ACHN (cell line): ENCODE results near the gene FEM1B.

Experiments
- DNase-seq: peaks from one replicate; pipeline ENCODE4 v3.0.0-alpha.2; 2015
- in situ Hi-C: cut with HindIII; loops from 2 replicates; pipeline ENCODE4 v1.10.0; 2017; ENCODE audit warnings: low sequenced_read_pairs, low pct_ligation_motif_present, low pct_unique_long_range_greater_than_20kb

FEM1B gene

DNA sequence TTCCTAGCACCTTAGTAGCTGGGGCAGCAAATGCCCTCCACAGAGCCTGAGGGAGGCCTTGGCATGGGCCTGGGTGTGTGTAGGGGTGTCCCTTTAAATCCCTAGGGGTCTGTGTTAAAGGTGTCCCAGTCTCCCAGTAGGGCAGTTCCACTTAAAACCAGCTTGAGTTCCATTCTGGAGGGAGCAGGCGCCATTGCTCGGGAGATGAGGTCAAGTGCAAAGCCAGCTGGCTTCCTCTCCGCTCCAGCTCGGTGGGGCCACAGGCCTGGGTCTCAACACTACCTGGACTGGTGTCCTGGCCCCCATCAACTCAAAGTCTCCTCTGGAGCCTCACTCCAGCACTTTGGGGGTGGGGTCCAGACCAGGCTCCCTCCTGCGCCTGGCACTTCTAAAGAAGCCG lies 25.2 kb downstream of the FEM1B start:
- DNase-seq: no peak
- in situ Hi-C loops: no loop called here

DNA sequence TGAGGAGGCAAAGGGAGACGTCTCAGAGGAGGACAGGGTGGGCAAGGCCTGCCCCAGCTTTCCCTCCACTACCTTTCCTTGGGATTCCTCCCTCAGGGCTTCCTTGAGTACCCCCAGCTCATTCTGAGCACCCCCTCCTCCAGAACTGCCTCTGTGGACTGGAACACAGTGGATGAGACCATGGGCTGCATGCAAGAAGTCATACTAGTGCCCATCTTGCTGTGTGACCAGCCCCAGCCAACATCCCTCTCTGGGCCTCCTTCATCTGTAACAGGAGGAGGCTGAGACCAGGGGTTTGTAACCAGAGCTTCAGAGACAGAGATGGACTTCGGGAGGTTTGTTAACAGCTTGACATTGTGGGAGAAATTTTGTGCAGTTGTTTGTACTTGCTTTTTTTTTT lies 25.6 kb downstream of the FEM1B start:
- in situ Hi-C loops: no loop called here
- DNase-seq: no peak

DNA sequence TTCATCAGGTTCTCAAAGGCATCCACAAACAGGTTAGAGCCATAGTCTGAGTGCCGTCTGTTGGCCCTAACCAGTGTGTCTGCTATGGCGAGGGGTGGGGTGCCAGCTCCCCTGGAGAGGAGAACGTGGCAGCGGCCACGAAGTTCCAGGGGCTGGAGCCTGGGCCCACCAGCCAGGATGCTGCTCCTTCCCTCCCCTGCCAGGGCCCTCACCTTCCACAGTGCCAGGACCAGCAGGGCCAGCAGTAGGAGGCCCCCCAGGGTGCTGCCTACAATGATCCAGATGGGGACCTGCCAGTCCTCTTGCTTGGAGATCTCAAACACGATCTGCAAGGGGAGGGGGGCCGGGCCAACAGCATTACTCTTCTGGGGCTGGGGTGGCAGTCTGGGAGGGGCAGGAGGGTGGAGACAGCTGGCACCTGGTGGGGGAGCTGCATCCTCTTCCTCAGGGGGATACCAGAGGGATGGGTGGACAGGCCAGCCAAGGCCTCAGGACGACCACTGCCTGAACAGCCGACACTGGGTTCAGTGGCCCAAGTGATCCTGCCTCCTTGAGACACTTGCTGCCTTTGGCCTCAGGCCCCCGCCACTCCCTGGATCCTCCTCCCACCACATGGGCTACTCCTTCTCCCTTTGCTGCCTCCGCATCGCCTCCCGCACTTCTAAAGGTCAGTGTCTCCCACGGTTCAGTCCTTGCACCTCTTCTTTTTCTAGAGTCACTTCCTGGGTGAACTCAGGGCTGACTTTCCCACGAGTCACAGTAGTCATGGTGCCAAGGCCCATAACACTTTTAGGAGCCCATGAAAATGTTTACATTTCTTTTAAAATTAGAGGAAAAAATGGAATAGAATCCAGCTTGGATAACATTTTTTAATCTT lies 26.3 kb downstream of the FEM1B start:
- peak; percentile 39 for DNase-seq
- in situ Hi-C loops: no loop called here

DNA sequence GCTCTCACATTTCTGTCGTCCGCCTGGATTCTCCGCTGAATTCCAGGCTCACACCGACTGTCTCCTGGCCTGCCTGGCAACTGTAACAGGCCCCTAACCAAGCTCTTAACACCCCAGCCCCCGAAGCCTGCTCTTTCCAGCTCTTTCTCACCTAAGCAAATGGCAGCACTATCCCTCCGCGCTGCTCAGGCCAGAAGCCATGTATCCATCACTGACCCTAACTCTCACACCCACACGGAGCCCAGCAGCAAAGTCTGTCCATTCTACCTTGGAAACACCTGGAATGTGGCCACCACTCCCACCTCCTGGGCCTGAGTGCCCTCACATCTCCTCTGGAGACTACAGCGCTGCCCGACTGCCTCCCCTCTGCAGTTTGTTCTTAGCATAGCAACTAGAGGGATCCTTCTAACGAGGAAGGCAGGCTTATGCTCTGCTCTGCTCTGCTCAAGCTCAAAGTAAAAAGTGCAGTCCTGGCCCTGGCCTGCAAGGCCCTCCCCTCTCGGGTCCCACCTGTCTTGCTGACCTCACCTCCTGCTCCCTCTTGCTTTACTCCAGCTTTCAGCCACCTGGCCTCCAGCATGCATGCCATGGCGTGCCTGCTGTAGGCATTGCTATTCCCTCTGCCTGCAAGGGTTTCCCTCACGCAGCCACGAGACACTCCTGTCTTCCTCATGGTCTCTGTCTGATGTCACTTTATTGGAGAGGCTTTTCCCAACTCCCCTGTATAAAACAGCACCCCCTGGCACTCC lies 27.2 kb downstream of the FEM1B start:
- no peak for DNase-seq
- in situ Hi-C loops: no loop called here

DNA sequence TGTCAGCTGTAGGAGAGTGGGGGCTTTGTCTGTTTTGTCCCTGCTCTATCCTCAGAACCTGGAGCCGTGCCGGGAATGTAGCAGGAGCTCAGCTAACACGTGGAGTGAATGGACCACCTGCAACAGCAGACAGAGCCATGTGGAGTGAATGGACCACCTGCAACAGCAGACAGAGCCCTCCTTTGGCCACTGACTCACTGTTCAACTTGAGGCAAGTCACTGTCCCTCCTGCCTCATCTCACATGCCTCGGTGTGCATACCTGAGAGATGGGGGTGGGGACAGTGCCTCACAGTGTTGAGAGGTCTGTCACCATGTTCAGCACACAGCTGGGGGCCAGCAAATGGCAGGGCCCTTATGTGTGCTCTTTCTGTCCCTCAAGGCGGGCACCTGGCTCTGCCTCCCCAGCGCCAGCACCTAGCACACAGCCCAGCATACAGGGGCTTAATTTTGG lies 27.9 kb downstream of the FEM1B start:
- in situ Hi-C loops: no loop called here
- DNase-seq: no peak

DNA sequence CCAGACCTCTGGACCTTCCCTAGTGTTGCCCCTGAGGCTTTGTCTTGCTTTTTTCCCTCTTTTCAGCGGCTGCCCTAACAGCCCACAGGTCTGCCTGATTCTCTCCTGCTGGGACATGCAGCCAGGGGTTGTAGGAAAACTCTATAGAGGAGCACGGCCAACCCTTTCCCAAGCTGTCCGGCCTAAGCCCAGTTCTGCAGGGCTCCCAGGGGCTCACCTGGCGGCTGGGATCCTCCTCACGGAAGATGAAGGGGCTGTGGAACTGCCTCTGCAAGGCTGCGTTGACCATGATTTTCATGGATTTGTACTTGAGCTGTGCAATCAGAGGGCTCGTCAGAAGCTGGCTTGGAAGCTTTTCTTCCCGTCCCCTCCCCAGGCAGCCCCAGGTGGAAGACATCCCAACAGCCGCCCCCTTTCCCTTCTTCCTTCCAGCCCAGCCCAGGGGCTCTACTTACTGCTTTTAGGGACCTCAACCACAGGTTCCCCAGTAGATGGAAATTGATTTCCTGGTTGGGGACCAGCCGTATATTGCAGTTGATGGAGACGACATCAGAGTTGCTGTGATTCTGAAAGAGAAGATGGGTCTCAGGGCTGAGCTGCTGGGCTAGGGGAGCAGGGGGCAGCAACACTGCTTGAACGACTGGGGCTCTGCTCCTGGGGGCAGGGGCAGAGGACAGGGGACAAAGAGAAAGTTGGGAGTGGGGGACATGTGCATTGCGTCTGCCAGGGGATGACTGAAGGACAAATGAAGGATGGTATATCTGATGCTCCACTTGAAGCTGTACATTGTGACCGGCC lies 29.8 kb downstream of the FEM1B start:
- in situ Hi-C loops: no loop called here
- DNase-seq: no peak

DNA sequence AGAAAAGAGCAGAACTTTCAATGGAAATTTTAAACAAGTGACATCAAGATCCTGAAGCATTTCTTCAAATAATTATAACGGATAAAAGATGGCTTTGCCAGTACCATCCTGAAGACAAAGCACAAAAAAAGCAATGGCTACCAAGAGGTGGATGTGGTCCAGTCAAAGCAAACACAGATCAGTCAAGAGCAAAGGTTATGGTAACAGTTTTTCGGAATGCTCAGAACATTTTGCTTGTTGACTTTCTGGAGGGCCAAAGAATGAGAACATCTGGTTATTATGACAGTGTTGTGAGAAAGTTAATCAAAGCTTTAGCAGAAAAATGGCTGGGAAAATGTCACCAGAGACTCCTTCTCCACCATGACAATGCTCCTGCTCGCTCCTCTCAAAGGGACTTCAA lies 31.5 kb downstream of the FEM1B start:
- in situ Hi-C loops: no loop called here
- no peak for DNase-seq

DNA sequence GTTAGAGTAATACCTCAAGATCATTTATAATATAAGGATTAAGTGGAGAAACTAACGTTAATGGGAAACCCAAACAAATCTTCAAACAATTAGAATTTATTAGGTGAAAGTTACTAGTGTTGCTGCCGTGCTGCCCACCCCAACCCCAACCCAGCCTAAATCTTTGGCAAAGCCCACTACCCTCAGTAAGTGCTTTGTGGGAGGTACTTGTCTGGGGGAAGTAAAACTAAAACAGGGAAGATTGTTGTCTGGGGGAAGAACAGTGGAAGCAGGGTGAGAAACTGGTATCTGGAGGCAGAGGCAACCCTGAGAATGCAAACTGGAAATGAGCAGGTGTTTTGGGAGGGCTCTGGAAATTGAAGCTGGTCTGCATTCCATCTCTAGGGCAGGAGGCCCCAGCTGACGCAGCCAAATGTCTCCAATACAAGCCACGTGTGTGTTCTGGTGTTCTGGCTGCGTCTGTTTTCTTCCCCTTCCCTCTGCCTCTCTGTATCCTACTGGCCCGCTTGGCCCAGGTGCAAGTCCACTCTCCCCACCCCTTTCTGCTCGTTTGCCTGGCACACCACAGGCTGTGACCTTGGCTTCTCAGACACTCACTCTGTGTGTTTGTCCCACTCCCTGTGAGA lies 32.7 kb downstream of the FEM1B start:
- DNase-seq: no peak
- in situ Hi-C loops: no loop called here

DNA sequence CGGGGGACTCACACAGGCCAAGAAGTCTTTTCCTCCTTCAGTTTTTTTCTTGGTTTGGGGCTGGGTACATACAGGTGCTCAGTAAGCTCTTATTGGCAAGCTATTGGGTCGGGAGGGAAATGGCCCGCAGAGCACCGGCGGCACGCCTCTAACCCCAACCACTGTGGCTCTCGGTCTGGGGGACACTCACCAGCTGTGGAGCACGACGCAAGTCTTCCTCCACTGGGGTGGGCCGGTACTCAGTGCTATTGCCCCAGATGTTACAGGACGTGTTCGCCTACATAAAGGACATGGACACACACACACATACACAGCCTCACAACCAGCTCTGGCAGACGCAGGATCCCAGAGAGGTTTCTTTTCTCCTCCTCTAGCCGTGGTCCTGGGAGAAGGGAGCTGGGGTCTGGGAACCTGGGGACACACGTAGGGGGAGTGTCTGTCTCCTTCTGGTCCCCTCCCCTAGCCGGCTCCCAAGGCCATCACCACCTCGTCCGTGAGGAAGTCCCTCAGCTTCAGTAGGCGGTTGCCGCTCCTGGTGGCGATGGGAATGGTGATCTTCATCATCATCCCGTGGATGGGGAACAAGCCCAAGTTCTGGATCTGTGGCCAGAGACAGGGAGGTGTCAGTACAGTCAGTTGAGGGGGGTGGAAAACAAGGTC lies 33.4 kb downstream of the FEM1B start:
- DNase-seq: no peak
- in situ Hi-C loops: no loop called here

DNA sequence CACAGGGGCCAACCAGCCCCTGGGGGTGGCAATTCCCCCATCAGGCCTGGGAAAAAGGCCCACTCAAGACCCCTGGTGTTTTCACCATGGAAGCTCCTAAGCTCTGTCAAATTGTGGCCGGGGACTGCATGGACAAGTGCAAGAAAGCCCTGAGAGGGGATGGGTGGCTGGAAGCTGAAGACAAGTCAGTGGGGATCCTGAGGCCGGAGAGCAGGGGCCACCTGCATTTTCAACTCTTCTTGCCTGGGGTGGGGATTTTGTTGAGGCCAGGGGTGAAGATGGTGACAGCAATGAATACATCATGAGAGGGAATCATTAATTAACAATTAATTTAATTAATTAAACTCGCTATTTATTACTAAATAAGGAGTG lies 33.9 kb downstream of the FEM1B start:
- no peak for DNase-seq
- in situ Hi-C loops: no loop called here

DNA sequence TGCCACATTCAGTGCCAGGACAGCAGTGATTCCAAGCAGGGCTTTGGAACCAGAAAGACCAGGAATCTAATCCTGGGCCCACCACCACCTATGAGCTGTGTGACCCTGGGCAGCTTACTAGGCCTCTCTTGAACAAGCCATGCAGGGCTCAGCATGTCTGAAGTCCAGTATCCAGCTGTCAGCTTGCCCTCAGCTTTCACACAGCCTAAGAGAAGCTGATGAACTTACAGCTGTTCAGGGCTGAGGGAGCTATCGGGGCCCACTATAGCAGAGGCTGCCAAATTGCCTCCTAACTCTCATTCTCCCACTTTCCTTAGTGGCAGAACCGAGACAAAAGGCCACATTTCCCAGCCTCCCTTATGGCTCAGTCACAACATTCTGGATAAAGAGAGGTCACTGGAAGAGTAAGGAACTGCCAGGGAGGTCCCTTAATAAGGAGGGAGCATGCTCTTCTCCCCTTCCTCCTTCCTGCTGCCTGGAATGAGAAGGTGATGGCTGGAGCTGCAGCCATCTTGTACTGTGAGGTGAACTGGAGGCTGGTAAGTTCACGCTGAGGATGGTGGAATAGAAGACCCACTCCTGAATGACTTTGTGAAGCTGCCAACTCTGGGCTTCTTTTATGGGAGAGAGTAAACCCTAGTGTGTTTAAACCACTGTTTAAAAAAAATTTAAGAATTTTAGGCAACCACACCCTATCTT lies 34.5 kb downstream of the FEM1B start:
- in situ Hi-C loops: no loop called here
- no peak for DNase-seq

DNA sequence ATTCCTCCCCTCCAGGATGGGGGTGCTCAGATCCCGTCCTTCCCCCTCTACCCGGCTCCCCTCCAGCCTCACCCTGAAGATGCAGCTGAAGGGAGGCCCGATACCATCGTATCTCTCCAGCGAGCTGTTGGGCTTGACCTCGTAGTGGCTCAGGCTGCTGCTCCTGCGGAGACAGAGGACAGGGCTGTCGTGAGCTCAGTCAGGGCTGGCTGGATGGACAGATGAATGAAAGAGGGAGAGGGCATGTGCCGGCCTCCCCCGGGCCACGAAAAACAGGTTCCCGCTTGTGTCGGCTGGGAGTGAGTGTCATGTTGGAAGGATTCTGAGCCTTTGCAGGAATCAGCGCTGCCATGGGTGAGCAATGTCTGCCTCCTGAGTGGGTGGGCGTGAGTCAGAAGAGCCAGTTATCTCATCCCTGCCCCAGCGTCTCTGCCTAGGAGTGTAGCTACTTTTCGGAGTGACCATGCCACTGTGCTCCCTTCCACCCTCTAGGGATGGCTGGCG lies 35.2 kb downstream of the FEM1B start:
- in situ Hi-C loops: no loop called here

DNA sequence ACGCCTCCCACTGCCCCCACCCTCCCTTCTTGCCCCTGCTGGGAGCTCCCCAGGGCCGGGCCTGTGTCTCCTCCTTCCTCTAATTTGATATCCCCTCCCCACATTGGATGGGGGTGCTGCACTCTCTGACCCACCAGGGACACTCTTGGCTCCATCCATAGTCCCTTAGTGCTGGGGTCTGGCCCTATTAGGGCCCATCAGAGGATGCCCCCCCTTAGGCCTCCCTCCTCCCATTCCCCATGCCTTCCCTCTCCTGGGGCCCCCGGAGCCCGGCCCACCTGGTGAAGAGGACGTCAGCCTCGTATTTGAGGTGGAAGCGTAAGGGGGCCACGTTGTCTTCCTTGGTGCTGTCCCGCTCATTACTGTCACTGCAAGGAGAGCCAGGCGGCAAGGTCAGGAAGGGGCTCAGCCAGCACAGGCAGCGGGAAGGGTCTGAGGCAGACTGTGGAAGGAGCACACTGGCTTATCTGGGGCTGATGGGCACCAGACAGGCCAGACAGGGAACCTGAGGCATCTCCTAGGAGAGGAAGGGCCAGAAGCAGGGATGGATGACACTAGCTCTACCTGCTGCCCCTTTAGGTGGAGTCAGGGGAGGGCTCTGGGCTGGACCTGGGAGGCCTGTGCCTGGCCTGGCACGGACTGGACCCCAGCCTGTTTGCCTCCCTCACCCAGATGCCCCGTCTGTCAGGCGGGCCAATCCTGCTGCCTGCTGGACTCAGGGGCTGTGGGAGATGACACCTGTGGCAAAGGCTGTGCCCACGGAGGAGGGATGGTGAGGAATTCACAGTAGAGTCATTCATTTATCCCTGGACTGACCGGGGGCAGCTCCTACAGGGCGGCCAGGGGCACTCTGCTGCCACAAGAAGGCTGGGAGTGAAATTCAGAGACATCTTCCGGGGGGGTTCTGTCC lies 36.2 kb downstream of the FEM1B start:
- in situ Hi-C loops: no loop called here
- DNase-seq: no peak

More for the DNA sequence above, 35.2 kb downstream of the FEM1B start:
- no peak for DNase-seq

DNA sequence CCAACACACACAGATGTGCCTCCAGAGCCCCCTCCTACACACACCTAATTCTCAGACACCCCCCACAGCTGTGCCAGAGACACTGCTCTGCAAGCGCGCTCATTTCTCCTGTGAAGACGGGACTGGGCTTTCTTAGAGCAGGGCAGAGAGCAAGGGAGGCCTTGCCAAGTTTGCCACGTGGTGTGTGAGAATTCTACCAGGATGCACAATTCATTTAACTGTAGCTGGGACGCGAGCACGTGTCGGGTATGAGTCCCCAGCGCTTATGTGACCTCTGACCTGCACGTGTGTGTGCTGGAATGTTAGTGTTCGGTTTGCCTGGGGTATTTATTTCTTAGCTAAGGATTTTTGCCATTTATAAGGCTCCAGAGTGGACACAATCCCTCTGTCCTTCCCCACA lies 37.0 kb downstream of the FEM1B start:
- DNase-seq: no peak
- in situ Hi-C loops: no loop called here

DNA sequence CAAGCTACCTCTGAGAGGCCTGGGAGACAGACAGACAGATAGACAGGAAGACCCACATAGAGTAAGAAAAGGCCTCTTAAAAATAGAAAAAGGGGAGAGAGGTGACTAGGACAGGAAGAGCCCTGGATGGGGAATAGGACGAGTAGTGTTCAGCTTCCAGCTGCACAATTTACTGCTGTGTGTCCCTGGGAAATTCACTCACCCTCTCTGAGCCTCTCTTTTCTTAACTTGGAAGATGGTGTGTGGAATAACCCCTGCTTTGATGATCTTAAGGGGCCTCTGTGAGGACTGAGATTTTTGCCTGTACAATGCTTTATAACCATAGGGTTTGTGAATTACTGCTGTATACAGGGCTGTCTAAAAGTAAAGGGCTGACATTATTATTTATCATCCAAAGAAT lies 37.5 kb downstream of the FEM1B start:
- DNase-seq: no peak
- in situ Hi-C loops: no loop called here

DNA sequence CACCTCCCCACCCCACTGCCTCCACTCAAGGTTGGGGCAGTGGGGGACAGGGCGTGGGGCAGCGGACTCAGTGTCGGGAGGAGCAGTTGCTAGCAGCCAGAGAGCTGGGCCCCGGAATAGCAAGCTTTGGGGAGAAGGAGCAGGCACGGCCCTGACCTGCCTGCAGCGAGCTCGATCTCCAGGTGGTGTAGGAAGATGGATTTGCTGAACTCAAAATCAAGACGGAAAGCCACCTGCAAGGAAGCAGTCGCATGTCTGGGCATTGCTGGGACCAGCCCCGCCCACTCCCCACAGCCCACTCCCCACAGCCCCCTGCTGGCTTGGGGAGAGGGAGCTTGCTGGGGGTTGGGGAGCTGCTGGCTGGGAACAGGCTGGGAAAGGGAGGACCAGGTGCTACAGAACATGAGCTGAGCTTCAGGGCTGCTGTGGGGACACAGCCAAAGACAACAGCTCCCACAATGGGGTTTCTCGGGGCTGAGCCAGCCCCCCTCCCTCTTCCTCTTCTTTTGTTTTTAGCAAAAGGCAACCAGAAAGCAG lies 38.0 kb downstream of the FEM1B start:
- in situ Hi-C loops: no loop called here
- no peak for DNase-seq
